LoVo (cell line): Measurements from ENCODE around the gene AKT2.

Source experiments
- DNase-seq: peaks from one replicate; pipeline ENCODE4 v3.0.0-alpha.2; 2016; ENCODE audit warnings: low spot score

AKT2 gene

DNA sequence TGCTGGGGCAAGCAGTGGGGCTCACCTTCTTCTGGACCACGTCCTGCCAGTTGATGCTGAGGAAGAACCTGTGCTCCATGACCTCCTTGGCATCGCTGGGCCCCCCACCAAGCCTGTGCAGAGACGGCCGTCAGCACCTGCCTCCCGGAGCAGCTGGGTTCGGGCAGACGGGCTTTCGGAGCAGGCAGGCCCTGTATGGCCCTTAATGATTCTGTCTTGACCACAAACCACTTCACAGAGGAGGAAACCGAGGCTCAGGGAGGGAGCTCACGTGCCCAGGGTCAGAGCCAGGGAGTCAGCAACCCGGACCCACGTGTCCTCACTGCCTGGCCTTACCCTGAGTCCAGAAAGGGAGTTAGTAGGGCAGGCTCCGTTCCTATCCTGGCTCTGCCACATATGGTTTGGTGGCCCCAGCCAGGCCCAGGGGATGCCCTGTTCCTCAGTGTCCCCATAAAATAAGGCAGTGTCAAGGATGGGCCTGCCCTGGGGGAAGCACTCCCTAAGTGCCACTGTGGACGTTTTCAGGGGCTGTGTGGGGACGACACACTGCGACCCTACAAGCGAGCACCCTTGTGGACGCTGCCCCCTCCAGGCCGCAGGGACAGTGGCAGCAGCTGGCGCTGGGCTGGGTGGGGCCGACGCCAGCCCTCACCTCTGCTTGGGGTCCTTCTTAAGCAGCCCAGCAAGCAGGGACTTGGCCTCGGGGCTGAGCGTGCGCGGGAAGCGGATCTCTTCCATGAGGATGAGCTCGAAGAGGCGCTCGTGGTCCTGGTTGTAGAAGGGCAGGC is 49.7 kb downstream of the AKT2 start:
- no peak for DNase-seq

DNA sequence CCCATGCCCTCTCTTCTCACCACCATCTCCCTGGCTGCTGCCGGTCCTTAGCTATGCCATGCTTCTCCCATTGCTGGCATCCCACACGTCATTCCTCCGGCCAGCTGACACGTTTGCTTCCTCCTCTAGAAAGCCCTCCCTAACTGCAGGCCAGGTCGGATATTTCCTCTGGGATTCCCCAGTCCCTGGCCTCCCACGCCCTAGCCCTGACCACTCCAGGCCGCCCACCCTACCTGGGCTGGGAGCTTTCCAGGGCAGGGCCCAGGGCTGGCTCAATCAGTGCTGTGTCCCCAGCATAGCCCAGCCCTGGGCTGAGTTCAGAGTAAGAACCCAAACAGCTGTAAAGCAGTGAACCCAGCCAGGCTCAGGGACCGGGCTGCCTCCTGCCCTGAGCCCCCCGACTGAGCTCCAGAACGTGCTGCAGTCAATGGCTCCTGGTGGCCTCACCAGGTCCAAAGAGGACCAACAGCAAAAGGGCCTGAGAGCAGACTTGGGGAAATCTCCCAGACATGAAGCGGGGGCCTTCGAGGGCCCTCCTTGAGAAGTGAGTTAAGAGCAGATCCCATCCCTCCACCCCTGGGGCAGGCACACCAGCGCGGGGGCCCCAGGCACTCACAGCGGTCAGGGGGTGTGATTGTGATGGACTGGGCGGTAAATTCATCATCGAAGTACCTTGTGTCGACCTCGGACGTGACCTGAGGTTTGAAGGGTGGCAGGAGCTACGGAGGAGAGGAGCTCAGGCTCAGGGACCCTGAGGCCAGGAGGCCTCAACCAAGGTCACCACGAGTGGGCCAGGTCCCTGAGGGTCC is 50.5 kb downstream of the AKT2 start:
- no peak for DNase-seq

DNA sequence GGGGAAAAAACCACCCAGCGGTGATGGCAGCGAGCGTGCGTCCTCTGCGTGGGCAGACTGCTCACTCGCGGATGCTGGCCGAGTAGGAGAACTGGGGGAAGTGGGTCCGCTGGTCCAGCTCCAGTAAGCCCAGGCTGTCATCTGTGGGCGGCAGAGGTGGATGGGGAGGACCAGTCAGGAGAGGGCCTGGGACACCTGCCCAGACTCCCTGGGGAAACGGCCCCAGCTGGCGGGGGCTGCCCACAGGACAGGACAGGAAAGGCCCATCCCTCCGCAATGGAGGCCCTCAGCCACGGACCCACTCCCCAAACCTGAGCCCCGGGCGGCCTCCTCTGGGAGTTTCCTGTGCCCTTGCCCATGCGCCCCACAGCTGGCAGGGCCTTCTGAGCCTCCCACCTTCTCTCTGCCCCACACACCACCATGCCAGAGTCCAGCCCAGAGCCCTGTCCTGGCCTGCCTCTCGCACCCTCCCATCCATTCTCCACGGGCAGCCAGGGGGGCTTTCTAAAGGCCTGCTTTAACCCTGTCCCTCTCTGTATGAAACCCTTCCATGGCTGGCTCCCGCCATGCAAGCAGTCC is 51.2 kb downstream of the AKT2 start:
- DNase-seq, result no peak

- DNase-seq, result no peak
Measured at GRCh38 chr19:40232949-40233810, 52.0 kb downstream of the AKT2 start.

DNA sequence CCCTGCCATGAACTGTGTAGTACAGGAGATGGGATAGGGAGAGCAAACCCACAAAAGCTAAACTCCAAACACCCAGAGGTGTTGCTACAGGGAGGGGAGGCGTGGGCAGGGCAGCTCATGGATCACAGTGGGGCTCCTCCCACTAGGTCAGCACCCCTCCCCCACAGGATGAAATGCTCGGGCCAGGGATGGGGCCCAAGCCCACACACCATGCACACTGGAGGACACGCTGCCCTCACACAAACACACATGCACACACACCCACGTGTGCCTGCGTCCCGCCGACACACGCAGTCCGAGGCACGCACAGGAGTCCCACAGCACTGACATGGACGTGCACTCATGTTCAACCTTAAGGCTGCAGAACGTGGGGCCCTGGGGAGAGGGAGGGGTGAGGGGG is 52.7 kb downstream of the AKT2 start:
- no peak for DNase-seq

DNA sequence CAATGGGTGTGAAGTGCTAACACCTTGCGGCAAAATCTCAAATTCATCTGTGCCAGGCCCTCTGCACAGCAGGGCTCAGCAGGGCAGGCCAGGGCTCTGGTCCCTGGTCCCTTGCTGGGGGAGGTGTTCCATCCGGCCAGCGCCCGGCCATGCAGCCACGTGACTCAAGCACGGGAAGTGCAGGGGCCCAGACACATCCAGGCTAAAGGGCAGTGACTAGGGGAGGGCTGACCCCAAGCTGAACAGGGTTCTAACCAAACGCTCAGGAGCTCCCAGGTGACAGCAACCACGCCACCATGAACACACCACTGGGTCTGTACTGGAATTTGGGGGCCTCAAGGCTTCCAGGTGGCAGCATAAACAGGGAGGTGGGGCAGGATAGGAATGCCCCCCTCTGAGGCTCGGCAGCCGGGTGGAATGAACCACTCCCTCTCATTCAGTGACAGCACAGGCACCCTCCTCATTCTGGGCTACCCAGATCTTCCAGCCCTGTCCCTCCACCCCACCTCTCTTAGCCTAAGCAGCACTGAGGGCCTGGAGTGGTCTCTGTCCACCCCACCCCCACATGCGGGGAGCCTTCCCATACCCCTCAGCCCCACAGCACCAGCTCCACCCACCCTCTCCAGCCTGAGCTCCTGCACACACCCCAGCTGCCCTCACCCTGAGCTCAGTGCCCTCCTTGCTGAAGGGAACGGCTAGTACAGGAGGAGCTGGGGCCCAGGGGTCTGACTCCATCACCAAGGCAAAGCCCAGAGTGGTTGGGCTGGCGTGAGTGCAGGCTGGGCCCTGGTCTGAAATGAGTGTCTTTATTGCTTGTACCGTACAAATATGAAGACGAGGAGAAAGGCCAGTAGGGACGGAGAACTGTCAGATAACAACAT is 53.4 kb downstream of the AKT2 start:
- no peak for DNase-seq

GRCh38 chr19:40231057-40231456 is 54.1 kb downstream of the AKT2 start:
- no peak for DNase-seq

- no peak for DNase-seq
Measured at GRCh38 chr19:40229926-40230417, 55.2 kb downstream of the AKT2 start.

- no peak for DNase-seq
Measured at GRCh38 chr19:40229484-40229883, 55.7 kb downstream of the AKT2 start.

DNA sequence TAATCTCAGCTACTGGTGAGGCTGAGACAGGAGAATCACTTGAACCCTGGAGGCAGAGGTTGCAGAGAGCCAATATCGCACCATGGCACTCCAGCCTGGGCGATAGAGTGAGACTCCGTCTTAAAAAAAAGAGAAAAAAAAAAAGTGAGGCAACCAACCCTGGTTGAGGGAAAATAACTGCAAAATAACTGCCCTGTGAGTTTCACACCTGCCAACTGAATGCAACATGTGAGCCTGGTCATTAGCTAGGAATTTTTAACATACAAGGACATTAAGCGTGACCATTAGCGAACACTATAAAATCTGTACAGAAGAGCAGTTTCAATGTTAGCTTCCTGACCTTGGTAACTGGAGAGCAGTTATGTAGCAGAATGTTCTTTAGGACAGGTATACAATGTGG is 56.3 kb downstream of the AKT2 start:
- no peak for DNase-seq

DNA sequence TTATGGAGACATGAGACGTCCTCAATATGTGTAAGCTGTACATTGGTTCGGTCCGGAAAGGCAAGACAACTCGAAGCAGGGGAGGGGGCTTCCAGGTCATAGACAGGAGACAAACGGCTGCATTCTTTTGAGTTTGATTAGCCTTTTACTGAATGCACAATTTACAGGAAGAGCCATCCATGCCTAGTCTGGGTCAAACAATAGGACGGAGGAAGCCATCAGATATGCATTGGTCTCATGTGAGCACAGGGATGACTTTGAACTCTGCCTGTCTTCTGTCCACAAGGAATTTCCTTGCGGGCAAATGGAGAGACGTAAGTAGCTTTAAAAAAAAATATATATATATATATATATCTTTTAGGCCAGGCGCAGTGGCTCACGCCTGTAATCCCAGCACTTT is 56.8 kb downstream of the AKT2 start:
- no peak for DNase-seq

DNA sequence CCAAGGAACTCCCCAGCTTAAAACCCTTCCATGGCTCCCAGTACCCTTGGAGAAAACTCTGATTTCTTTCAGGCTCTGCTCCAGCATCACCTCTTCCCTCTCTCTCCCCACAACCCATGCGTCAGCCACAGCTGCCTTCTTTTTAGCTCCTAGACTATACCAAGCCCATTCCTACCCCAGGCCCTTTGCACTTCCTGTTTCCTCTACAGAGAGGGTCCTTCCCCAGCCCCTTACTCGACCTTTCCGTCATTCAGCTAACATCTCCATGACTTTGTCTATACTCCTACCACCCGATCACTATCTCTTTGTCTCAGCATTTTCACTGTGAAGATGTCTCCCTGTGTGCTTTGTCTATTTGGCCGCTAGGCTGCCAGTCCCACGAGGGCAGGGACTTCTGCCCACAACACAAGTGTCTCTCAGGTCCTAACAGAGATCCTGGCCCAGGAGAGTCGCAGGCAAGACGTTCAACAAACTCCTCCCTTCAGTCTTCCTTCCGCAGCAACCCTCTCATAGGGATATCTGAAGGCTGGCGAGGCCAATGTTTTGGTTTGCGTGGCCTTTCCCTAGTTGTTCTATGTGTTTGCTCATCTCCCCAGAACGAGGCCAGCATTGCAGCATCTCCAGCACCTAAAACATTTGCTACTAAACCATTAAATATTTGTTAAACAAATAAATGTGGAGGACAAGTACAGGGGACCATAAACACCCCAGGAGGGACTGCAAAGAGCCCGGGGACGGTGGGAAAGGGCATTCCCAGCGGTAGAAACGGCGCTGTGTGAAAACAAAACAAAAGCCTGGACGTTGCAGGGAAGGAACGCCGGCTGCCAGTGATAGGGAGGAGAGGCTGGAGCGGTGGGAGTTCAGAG is 59.5 kb downstream of the AKT2 start:
- no peak for DNase-seq

- DNase-seq, result peak; percentile 86
Measured at GRCh38 chr19:40224342-40225150, 60.6 kb downstream of the AKT2 start.

DNA sequence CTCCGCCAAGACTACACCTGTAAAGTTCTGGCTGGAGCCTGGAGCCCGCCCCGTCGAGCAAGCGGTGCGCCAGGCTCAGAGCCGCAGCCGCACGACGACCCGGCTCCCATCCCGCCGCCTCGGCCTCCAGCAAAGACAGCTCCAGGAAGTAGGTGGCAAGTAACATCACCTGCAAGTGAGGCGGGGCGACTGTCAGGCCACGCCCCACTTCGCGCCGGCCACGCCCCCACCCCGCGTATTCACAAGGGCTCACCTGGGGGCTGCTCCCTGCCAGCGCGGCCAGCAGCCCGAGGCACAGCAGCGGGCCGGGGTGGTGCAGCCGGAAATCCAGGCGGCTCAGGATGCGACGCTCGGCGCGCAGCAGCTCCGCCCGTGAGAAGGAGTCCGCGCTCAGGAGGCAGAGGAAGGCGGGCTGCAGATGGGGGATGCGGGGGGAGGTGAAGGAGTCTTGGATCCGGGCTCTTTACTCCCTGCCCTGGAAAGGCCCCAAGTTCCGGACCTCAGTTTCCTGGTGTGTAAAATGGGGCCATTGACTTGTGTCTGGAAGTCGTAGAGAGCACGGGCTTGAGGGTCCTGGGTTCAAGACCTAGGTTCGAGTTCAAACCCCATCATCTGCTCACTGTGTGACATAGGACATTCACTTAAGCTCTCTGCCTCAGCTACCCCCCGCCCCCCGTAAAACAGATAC is 61.9 kb downstream of the AKT2 start:
- DNase-seq, result no peak

DNA sequence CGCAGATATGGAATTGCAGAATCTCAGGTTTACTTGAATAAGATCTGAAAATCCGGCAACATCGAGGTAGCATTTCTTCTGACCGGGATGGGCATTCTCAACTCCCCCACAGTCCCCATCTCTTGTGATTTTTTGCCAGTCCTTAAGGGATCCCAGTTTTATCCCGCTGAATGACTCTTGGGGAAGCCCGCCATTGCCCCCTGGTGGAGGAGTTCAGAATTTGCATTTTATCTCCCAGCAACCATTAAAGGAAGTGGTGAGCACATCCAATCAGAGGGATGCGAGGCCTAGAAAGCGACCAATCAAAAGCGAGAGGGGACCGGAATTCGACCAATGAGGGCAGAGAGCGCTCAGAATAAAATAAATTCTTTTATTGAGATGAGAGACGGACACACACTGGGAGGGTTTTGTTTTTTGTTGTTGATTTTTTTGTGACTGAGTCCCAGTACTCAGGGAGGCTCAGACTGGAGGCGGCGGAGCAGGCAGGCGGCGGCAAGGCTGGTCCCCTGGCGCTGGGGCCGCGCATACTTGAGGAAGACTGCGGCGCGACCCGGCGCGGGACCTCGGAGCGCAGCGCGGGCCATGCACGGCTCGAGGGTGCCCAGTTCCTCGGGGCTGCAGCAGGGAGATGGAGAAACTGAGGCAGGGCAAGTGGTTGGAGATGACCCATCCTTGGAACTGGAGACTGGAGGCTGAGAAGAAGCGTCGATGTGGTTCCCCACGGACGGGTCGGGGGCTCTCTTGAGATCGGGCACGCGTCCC is 63.1 kb downstream of the AKT2 start:
- peak; percentile 84 for DNase-seq

- no peak for DNase-seq
Measured at GRCh38 chr19:40220674-40221073, 64.5 kb downstream of the AKT2 start.

- peak; percentile 76 for DNase-seq
Measured at GRCh38 chr19:40219721-40220276, 65.3 kb downstream of the AKT2 start.
